Mesenchymal stem cell (in vitro differentiated cells and primary cell): ENCODE results near the gene ALDH1L2.

Experiments
- DNase-seq: peaks from one replicate; pipeline ENCODE4 v3.0.0-alpha.2; 2013
- H2AFZ ChIP-seq: one replicate; pipeline ENCODE4 v1.6.1; 2013; ENCODE audit warnings: low read depth, mild to moderate bottlenecking, control low read depth, inconsistent platforms, low read length, moderate library complexity
- H2AK5ac ChIP-seq: 2 replicates; pipeline ENCODE4 v1.6.1; 2013; ENCODE audit warnings: low read length, moderate library complexity, mild to moderate bottlenecking, inconsistent platforms; ENCODE audit not compliant: severe bottlenecking
- H2BK120ac ChIP-seq: one replicate; pipeline ENCODE4 v1.6.1; 2013; ENCODE audit warnings: low read depth, mild to moderate bottlenecking, inconsistent platforms, low read length, moderate library complexity
- H2BK12ac ChIP-seq, 2 experiments: one replicate each; pipeline ENCODE4 v1.6.1; 2013; ENCODE audit warnings: inconsistent platforms in 2 of 2, low read length in 2 of 2, mild to moderate bottlenecking in 2 of 2, moderate library complexity in 2 of 2, control low read depth in 1 of 2
- H2BK15ac ChIP-seq: one replicate; pipeline ENCODE4 v1.6.1; 2013; ENCODE audit warnings: mild to moderate bottlenecking, low read depth, inconsistent platforms; ENCODE audit not compliant: poor library complexity, severe bottlenecking
- H2BK5ac ChIP-seq: 2 replicates; pipeline ENCODE4 v1.6.1; 2013; ENCODE audit warnings: low read depth, mild to moderate bottlenecking, low read length, control low read depth, inconsistent platforms; ENCODE audit not compliant: poor library complexity, severe bottlenecking
- H3K14ac ChIP-seq, 2 experiments: one replicate each; pipeline ENCODE4 v1.6.1; 2013; ENCODE audit warnings: inconsistent platforms in 2 of 2, low read length in 2 of 2, control low read depth in 1 of 2, mild to moderate bottlenecking in 1 of 2, moderate library complexity in 1 of 2
- H3K18ac ChIP-seq, 2 experiments: one replicate each; pipeline ENCODE4 v1.6.1; 2013; ENCODE audit warnings: inconsistent platforms in 2 of 2, low read length in 2 of 2, control low read depth in 1 of 2, low read depth in 1 of 2, mild to moderate bottlenecking in 1 of 2
- H3K23ac ChIP-seq, 2 experiments: one replicate each; pipeline ENCODE4 v1.6.1; 2013; ENCODE audit warnings: inconsistent platforms in 2 of 2, low read length in 2 of 2, mild to moderate bottlenecking in 2 of 2, moderate library complexity in 2 of 2, control low read depth in 1 of 2
- H3K27ac ChIP-seq: 2 replicates; pipeline ENCODE4 v1.5.1; 2013; ENCODE audit warnings: mild to moderate bottlenecking, moderate library complexity, low read length, control low read depth, inconsistent platforms; ENCODE audit not compliant: poor library complexity, severe bottlenecking
- H3K27me3 ChIP-seq, 2 experiments: 2 replicates each; pipeline versions ENCODE4 v1.6.1 to v1.7.0; 2013; ENCODE audit warnings: low read length in 2 of 2, mild to moderate bottlenecking in 2 of 2, moderate library complexity in 2 of 2, control low read depth in 1 of 2, inconsistent platforms in 1 of 2; ENCODE audit not compliant: control insufficient read depth in 1 of 2, insufficient read depth in 1 of 2
- H3K36me3 ChIP-seq, 2 experiments: 2 replicates each; pipeline versions ENCODE4 v1.6.1 to v1.7.0; 2013; ENCODE audit warnings: low read length in 2 of 2, control low read depth in 1 of 2, inconsistent platforms in 1 of 2, low read depth in 1 of 2, mild to moderate bottlenecking in 1 of 2; ENCODE audit not compliant: insufficient read depth in 2 of 2, control insufficient read depth in 1 of 2
- H3K4ac ChIP-seq, 2 experiments: one replicate each; pipeline ENCODE4 v1.6.1; 2013; ENCODE audit warnings: inconsistent platforms in 2 of 2, low read length in 2 of 2, mild to moderate bottlenecking in 2 of 2, moderate library complexity in 2 of 2, control low read depth in 1 of 2, low read depth in 1 of 2
- H3K4me1 ChIP-seq: 2 replicates; pipeline ENCODE4 v1.6.1; 2013; ENCODE audit warnings: low read depth, low read length, control low read depth; ENCODE audit not compliant: control insufficient read depth, insufficient read depth
- H3K4me2 ChIP-seq: 2 replicates; pipeline ENCODE4 v1.6.1; 2013; ENCODE audit warnings: low read length, mild to moderate bottlenecking, inconsistent platforms; ENCODE audit not compliant: poor library complexity, severe bottlenecking
- H3K4me3 ChIP-seq, 2 experiments: 2 replicates each; pipeline versions ENCODE4 v1.5.1 to v1.7.0; 2013; ENCODE audit warnings: low read length in 2 of 2, mild to moderate bottlenecking in 2 of 2, control low read depth in 1 of 2, low read depth in 1 of 2; ENCODE audit not compliant: insufficient read depth in 1 of 2
- H3K79me1 ChIP-seq: replicated peaks from 2 replicates; pipeline ENCODE4 v1.6.1; 2013; ENCODE audit warnings: mild to moderate bottlenecking, control low read depth, low read length, inconsistent platforms; ENCODE audit not compliant: poor library complexity, severe bottlenecking
- H3K9ac ChIP-seq: 2 replicates; pipeline ENCODE4 v1.7.0; 2013; ENCODE audit warnings: mild to moderate bottlenecking, low read length, moderate library complexity
- H3K9me3 ChIP-seq: 2 replicates; pipeline ENCODE4 v1.7.0; 2013; ENCODE audit warnings: mild to moderate bottlenecking, low read length; ENCODE audit not compliant: control insufficient read depth
- H4K8ac ChIP-seq: one replicate; pipeline ENCODE4 v1.6.1; 2013; ENCODE audit warnings: inconsistent platforms, mild to moderate bottlenecking, low read length, moderate library complexity
- H4K91ac ChIP-seq: one replicate; pipeline ENCODE4 v1.6.1; 2013; ENCODE audit warnings: mild to moderate bottlenecking, low read length, inconsistent platforms
- WGBS: methylation state at CpG from one replicate; pipeline ENCODE4 v1.1.7; 2013; ENCODE audit warnings: mixed read lengths; 5-methylcytosine and 5-hydroxymethylcytosine counted together

ALDH1L2 gene

DNA sequence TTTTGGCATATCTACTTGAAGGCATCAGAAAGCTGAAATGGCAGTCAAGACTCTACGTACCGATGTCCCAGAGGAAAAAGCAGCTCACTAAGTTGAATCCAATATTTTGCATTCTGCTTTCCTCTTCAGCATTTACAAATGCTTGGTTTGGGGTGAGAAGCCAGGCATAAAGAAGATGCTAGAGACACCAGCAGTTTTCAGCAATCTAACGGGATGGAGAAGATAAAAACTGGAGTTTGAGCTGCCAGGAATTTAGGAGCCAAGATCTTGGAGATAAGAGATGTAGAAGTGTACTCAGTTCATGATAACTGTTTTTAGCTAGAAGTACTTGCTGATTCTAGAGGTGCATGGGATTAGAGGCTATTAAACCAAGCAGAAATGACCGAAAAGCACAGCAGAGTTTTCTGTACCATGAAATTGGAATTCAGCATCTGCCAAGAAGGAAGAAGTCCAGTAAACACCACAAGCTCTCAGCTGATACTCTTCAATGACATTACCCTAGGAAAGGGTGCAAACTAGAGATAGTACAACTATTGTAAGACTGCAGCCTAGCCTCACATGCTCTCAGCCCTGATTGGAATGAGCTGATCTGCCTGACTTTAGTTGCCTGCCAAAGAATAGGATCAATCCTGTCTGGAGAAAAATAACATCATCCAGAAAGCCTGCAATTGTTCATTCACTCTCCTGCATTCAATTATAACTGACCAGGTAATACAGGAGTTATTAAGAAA is 7.4 kb upstream of the ALDH1L2 start:
- H3K23ac ChIP-seq: no peak overlapping the region
- 73% methylated on average over 4 of the region's 4 CpGs for WGBS
- H3K9ac ChIP-seq: no peak overlapping the region
- H2BK5ac ChIP-seq: no peak overlapping the region
- no peak for DNase-seq
- H2BK120ac ChIP-seq: no peak overlapping the region
- H2BK15ac ChIP-seq: no peak overlapping the region
- no peak overlapping the region for H3K18ac ChIP-seq
- H2AK5ac ChIP-seq: no peak overlapping the region
- no peak overlapping the region for H3K4me3 ChIP-seq
- no peaks in the 10 kb centered on the region for H3K79me1 ChIP-seq
- no peak overlapping the region for H2BK12ac ChIP-seq
- no peak overlapping the region for H4K8ac ChIP-seq
- no peak overlapping the region for H3K14ac ChIP-seq
- no peak overlapping the region for H3K4me2 ChIP-seq
- H3K9me3 ChIP-seq: peaks cover 3% of the 10 kb centered on the region
- no peak overlapping the region for H4K91ac ChIP-seq
- H2AFZ ChIP-seq: no peak overlapping the region
- H3K4me1 ChIP-seq: no peaks in the 10 kb centered on the region
- no peaks in the 10 kb centered on the region for H3K36me3 ChIP-seq
- H3K27ac ChIP-seq: no peak overlapping the region
- peaks cover 9 to 14% of the 10 kb centered on the region in 2 experiments for H3K27me3 ChIP-seq
- H3K4ac ChIP-seq: no peak overlapping the region

DNA sequence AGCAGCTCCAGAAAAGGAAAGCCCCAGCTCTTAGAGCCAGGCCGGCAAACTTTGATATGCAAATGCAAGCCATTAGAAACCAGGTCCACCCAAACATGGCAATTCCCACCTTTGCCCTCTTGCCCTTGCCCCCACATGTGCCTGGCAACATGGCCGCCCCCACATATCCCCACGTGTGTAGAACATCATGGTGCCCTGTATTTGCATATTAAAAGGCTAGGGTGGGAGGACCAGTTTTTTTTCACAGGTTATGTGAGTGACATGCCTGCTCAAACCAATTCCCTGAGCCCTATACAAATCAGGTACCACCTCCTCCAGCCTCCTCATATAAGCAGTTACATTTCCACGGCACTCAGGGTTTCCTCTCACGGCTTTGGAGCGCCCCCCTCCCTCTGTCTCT is 6.1 kb upstream of the ALDH1L2 start:
- Histone ChIP-seq H3K79me1 (no peaks in the 10 kb centered on the region), H2BK15ac (no peak overlapping the region), H3K4me1 (no peaks in the 10 kb centered on the region), H3K14ac (no peak overlapping the region), H4K91ac (no peak overlapping the region), H3K4me3 (no peak overlapping the region), H3K4ac (no peak overlapping the region), H2BK120ac (no peak overlapping the region), H3K27ac (no peak overlapping the region), H3K36me3 (no peaks in the 10 kb centered on the region), H2AFZ (no peak overlapping the region), H3K27me3 (peaks cover 9 to 14% of the 10 kb centered on the region in 2 experiments), H2BK12ac (no peak overlapping the region), H3K18ac (no peak overlapping the region), H2BK5ac (no peak overlapping the region), H3K23ac (no peak overlapping the region), H3K9me3 (no peaks in the 10 kb centered on the region), H3K4me2 (no peak overlapping the region), H3K9ac (no peak overlapping the region), H2AK5ac (no peak overlapping the region), H4K8ac (no peak overlapping the region)
- no peak for DNase-seq
- 61% methylated on average over 6 of the region's 6 CpGs for WGBS

DNA sequence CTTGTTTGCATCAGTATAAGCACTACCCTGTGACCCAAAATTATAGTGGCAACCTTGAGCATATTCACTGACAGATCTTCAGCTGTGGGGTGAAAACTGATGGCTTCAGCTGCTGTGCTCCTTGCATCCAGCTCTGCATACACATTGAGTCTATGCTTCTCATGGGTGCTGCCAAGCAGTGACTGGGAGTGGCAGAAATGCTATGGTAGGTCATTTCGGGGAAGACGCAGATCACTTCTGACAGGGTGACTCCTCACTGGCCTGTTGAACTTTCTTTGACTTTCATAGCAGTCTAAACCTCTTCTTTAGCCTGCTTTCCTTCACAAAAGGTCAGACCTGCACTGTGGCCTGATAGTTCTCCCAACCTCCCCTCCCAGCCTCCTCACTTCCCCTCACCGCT is 5.6 kb upstream of the ALDH1L2 start:
- Histone ChIP-seq H2BK15ac (no peak overlapping the region), H2AFZ (no peak overlapping the region), H2BK5ac (no peak overlapping the region), H2BK12ac (no peak overlapping the region), H2AK5ac (no peak overlapping the region), H3K79me1 (no peaks in the 10 kb centered on the region), H3K9ac (no peak overlapping the region), H3K18ac (no peak overlapping the region), H3K4ac (no peak overlapping the region), H3K14ac (no peak overlapping the region), H3K9me3 (no peaks in the 10 kb centered on the region), H3K4me2 (no peak overlapping the region), H3K27me3 (peaks cover 9 to 14% of the 10 kb centered on the region in 2 experiments), H2BK120ac (no peak overlapping the region), H4K8ac (no peak overlapping the region), H3K4me1 (no peaks in the 10 kb centered on the region), H3K27ac (no peak overlapping the region), H3K4me3 (no peak overlapping the region), H3K23ac (no peak overlapping the region), H3K36me3 (no peaks in the 10 kb centered on the region), H4K91ac (no peak overlapping the region)
- 86% methylated on average over 2 of the region's 3 CpGs for WGBS
- DNase-seq: no peak

DNA sequence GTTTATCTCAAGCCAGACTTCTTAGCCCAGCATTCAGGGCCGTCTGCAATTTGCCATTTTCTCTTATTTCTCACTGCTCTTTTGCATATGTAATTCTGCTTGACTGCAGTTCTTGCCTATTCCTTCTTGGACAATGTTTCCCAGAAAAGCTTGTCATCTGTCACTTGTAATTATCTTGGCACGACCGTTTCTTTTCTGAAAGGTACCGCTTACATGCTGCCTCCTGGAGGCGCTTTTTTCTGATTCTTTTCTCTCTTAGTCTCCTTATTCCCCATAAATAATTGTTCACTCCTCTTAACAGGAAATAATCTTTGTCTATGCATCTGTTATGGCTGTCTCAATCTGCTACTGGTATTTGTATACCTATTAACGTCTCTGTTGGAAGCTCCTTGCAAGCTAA is 1.2 kb upstream of the ALDH1L2 start:
- Histone ChIP-seq H3K4me2 (no peak overlapping the region), H2BK120ac (no peak overlapping the region), H2BK12ac (no peak overlapping the region), H3K79me1 (peaks cover 4% of the 10 kb centered on the region), H3K4me1 (peaks cover 7% of the 10 kb centered on the region), H3K4ac (no peak overlapping the region), H3K36me3 (no peaks in the 10 kb centered on the region), H3K27me3 (no peaks in the 10 kb centered on the region), H2BK15ac (no peak overlapping the region), H2BK5ac (no peak overlapping the region), H4K91ac (no peak overlapping the region), H3K18ac (no peak overlapping the region), H3K9ac (no peak overlapping the region), H3K14ac (no peak overlapping the region), H3K9me3 (no peaks in the 10 kb centered on the region), H3K4me3 (no peak overlapping the region), H3K27ac (no peak overlapping the region), H2AFZ (no peak overlapping the region), H2AK5ac (no peak overlapping the region), H3K23ac (no peak overlapping the region), H4K8ac (no peak overlapping the region)
- 93% methylated on average over 5 of the region's 6 CpGs for whole genome bisulfite sequencing
- no peak for DNase-seq
